Natural killer cell (primary cell): ENCODE results near the gene PIH1D1. TPM values are rescaled to one million over a fixed set of nuclear protein-coding genes. Genes with fewer than 3 reads are reported as not detected.

Source experiments
- ATAC-seq, 3 donors: fragments of 150-1000 bp in 2 of 3; fragments of 200-7000 bp in 1 of 3; cut with Tn5 transposase; 1 replicate in 1 of 3; 2 replicates in 2 of 3; pipeline ENCODE4 v1.10.0; 2021; ENCODE audit warnings: mild to moderate bottlenecking in 2 of 3, moderate library complexity in 2 of 3
- DNase-seq, 2 donors: peaks; one replicate each; pipeline versions ENCODE4 v3.0.0 to v3.0.0-alpha.2; 2013 to 2021; ENCODE audit warnings: mixed read lengths in 1 of 2
- H3K27ac ChIP-seq: one replicate; pipeline ENCODE4 v1.5.1; 2013; ENCODE audit warnings: mild to moderate bottlenecking, low read length
- H3K27me3 ChIP-seq: one replicate; pipeline ENCODE4 v1.6.1; 2013; ENCODE audit warnings: low read length; ENCODE audit not compliant: control insufficient read depth, insufficient read depth
- H3K36me3 ChIP-seq: one replicate; pipeline ENCODE4 v1.6.1; 2013; ENCODE audit warnings: low read length; ENCODE audit not compliant: control insufficient read depth, insufficient read depth
- H3K4me1 ChIP-seq: one replicate; pipeline ENCODE4 v1.6.1; 2013; ENCODE audit warnings: low read length; ENCODE audit not compliant: control insufficient read depth, insufficient read depth
- H3K4me3 ChIP-seq: one replicate; pipeline ENCODE4 v1.5.1; 2013; ENCODE audit warnings: low read length
- H3K9me3 ChIP-seq: one replicate; pipeline ENCODE4 v1.6.1; 2013; ENCODE audit warnings: low read length; ENCODE audit not compliant: control insufficient read depth, insufficient read depth
- H3K27ac Mint-ChIP-seq, 2 donors: one replicate each; pipeline ENCODE4 v1.8.0; 2022; ENCODE audit warnings: mild to moderate bottlenecking in 2 of 2, mixed read lengths in 2 of 2, moderate library complexity in 1 of 2
- H3K27me3 Mint-ChIP-seq, 2 donors: one replicate each; pipeline ENCODE4 v1.8.0; 2022; ENCODE audit warnings: low read depth in 2 of 2, mixed read lengths in 2 of 2
- H3K36me3 Mint-ChIP-seq: one replicate; pipeline ENCODE4 v1.8.0; 2022; ENCODE audit warnings: mixed read lengths
- H3K4me1 Mint-ChIP-seq, 2 donors: one replicate each; pipeline ENCODE4 v1.8.0; 2022; ENCODE audit warnings: mixed read lengths in 2 of 2
- H3K4me3 Mint-ChIP-seq: one replicate; pipeline ENCODE4 v1.8.0; 2022; ENCODE audit warnings: mild to moderate bottlenecking, moderate library complexity, mixed read lengths
- H3K9me3 Mint-ChIP-seq, 2 donors: one replicate each; pipeline ENCODE4 v1.8.0; 2022; ENCODE audit warnings: mixed read lengths in 2 of 2
- CTCF ChIP-seq: fragments of 200-600 bp; IDR thresholded peaks from one replicate; pipeline ENCODE4 v1.8.0; 2022; ENCODE audit warnings: antibody characterized with exemption
- WGBS: methylation state at CpG from one replicate; pipeline ENCODE4 v1.1.7; 2013; ENCODE audit warnings: missing lambda C conversion rate; ENCODE audit not compliant: insufficient coverage; 5-methylcytosine and 5-hydroxymethylcytosine counted together
- intact Hi-C: fragments of 100-400 bp; cut with micrococcal nuclease; formaldehyde crosslinking; loops from one replicate; pipeline ENCODE4 v1.14.2; 2022
- total RNA-seq, 4 donors: library from RNA; stranded (reverse); fragments of 120-200 nt in 1 of 4; gene quantifications; one replicate each; pipeline versions ENCODE4 v1.2.3 to v1.2.4, GENCODE V29; 2013 to 2022

PIH1D1 gene
- total RNA-seq, 3 donors from 2014 or later (not counting 1 experiment from before 2014, with no cell fraction given) = 112 to 149 (median 138) TPM

GRCh38 chr19:49440439-49441209, 11.0 kb downstream of the PIH1D1 start:
- peaks cover 26 to 55% of the 10 kb centered on the region in 2 donors for H3K4me1 Mint-ChIP-seq

GRCh38 chr19:49439836-49440235, 11.8 kb downstream of the PIH1D1 start:
- H3K4me1 ChIP-seq = peaks cover 43% of the 10 kb centered on the region
- Mint-ChIP-seq H3K36me3 (no peaks in the 10 kb centered on the region), H3K27me3 (peaks cover 72 to 73% of the 10 kb centered on the region in 2 donors), H3K4me3 (peak overlapping the region; percentile 45), H3K4me1 (peaks cover 28 to 60% of the 10 kb centered on the region in 2 donors), H3K27ac (no peak overlapping the region), H3K9me3 (no peaks in the 10 kb centered on the region)
- intact Hi-C loops = no loop called here
- no peaks in the 10 kb centered on the region for H3K36me3 ChIP-seq
- WGBS = 85% methylated on average over 1 of the region's 6 CpGs
- H3K4me3 ChIP-seq = no peak overlapping the region
- no peak overlapping the region for H3K27ac ChIP-seq
- no peak for TF ChIP-seq CTCF
- peaks cover 57% of the 10 kb centered on the region for H3K27me3 ChIP-seq
- ATAC-seq (no peak), DNase-seq (no peak)
- no peaks in the 10 kb centered on the region for H3K9me3 ChIP-seq

More at GRCh38 chr19:49440439-49441209, 11.0 kb downstream of the PIH1D1 start:
- WGBS = 43% methylated on average over 19 of the region's 19 CpGs
- no peak for TF ChIP-seq CTCF
- ATAC-seq (no peak), DNase-seq (no peak)
- no peaks in the 10 kb centered on the region for H3K36me3 ChIP-seq
- intact Hi-C loops = no loop called here
- Mint-ChIP-seq H3K4me3 (peak overlapping the region; percentile 51), H3K36me3 (no peaks in the 10 kb centered on the region), H3K9me3 (no peaks in the 10 kb centered on the region), H3K27ac (no peak overlapping the region), H3K27me3 (peaks cover 64 to 65% of the 10 kb centered on the region in 2 donors)
- no peak overlapping the region for H3K27ac ChIP-seq
- peaks cover 43% of the 10 kb centered on the region for H3K4me1 ChIP-seq
- H3K4me3 ChIP-seq = no peak overlapping the region
- no peaks in the 10 kb centered on the region for H3K9me3 ChIP-seq
- peaks cover 57% of the 10 kb centered on the region for H3K27me3 ChIP-seq

- DNase-seq = peak in 1 of 2 donors; percentile 10
- H3K4me3 Mint-ChIP-seq = no peak overlapping the region
- intact Hi-C loops = no loop called here
- no peaks in the 10 kb centered on the region for H3K36me3 Mint-ChIP-seq
- H3K27me3 Mint-ChIP-seq = peaks cover 81 to 87% of the 10 kb centered on the region in 2 donors
- Histone ChIP-seq H3K27me3 (peaks cover 72% of the 10 kb centered on the region), H3K36me3 (no peaks in the 10 kb centered on the region), H3K9me3 (no peaks in the 10 kb centered on the region), H3K27ac (no peak overlapping the region), H3K4me3 (no peak overlapping the region), H3K4me1 (peaks cover 39% of the 10 kb centered on the region)
- H3K9me3 Mint-ChIP-seq = no peaks in the 10 kb centered on the region
- no peak for ATAC-seq
- TF ChIP-seq CTCF = no peak
- WGBS = 18% methylated on average over 3 of the region's 6 CpGs
- H3K27ac Mint-ChIP-seq = peak overlapping the region in 1 of 2 donors; percentile 6
- peaks cover 25 to 50% of the 10 kb centered on the region in 2 donors for H3K4me1 Mint-ChIP-seq
Observed at GRCh38 chr19:49438261-49438660, 13.4 kb downstream of the PIH1D1 start.
